Measurements from ENCODE around the gene RIPK3. TPM values are rescaled to one million over a fixed set of nuclear protein-coding genes. Genes with fewer than 3 reads are reported as not detected.

The RIPK3 gene
- total RNA-seq, 2 experiments from 2014 or later: 11.0 to 11.8 TPM

DNA sequence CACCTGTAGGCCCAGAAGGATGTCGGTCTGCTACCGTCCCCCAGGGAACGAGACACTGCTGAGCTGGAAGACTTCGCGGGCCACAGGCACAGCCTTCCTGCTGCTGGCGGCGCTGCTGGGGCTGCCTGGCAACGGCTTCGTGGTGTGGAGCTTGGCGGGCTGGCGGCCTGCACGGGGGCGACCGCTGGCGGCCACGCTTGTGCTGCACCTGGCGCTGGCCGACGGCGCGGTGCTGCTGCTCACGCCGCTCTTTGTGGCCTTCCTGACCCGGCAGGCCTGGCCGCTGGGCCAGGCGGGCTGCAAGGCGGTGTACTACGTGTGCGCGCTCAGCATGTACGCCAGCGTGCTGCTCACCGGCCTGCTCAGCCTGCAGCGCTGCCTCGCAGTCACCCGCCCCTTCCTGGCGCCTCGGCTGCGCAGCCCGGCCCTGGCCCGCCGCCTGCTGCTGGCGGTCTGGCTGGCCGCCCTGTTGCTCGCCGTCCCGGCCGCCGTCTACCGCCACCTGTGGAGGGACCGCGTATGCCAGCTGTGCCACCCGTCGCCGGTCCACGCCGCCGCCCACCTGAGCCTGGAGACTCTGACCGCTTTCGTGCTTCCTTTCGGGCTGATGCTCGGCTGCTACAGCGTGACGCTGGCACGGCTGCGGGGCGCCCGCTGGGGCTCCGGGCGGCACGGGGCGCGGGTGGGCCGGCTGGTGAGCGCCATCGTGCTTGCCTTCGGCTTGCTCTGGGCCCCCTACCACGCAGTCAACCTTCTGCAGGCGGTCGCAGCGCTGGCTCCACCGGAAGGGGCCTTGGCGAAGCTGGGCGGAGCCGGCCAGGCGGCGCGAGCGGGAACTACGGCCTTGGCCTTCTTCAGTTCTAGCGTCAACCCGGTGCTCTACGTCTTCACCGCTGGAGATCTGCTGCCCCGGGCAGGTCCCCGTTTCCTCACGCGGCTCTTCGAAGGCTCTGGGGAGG, 28.9 kb downstream of the RIPK3 start, which contains the start of gene LTB4R:
Gene LTB4R (plus strand): TSS at position 857 of the 959 bp plus-strand sequence. CDS start 4,150 bp downstream, outside the sequence.
- Mint-ChIP-seq H3K4me1 (ENCODE audit: low read depth) (peaks cover 69% of the 10 kb centered on the region), H3K4me3 (peak within 1 kb of the TSS; percentile 79), H3K27me3 (no peaks in the 10 kb centered on the region), H3K27ac (peak within 1 kb of the TSS; percentile 84), H3K36me3 (peaks cover 26% of the 10 kb centered on the region), H3K9me3 (no peaks in the 10 kb centered on the region)
- peak; percentile 81 for DNase-seq
- intact Hi-C loops (cut with micrococcal nuclease): loop anchor here (1.0 to 5.0 kb wide), 5 partner anchors 22 to 259 kb away; partner anchors contain the start of genes CARMIL3, RABGGTA and TINF2
- ChIA-PET POLR2A (interaction anchor here (0.6 to 4.6 kb wide), 12 partner anchors 11 to 230 kb away, joined by 3 to 17 read pairs (median 4); partner anchors contain the start of genes CBLN3, DHRS1, KHNYN and NOP9), CTCF (interaction anchor here (0.8 to 9.9 kb wide), 21 partner anchors 8 to 150 kb away, joined by 3 to 235 read pairs (median 6); partner anchors contain the start of genes ADCY4, CBLN3, CHMP4A and DHRS1)

DNA sequence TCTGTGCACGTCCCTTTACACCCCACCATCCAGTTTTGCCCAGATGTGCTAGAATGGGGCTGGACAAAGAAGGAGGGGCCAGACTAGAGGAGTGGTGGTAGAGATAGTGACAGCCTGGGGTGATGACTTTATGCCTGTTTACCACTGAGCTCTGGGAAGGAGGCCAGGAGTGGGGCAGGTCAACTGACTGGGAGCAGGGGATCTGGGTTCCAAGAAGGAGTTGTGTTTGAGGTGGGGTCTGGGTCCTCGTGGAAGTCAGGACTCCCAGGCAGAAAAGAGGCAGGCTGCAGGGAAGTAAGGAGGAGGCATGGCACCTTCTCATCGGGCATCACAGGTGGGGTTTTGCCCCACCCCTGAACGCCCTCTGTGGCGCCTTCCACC, 29.5 kb downstream of the RIPK3 start:
- H3K27ac Mint-ChIP-seq: peak overlapping the region; percentile 72
- H3K4me3 Mint-ChIP-seq: peak overlapping the region; percentile 79
- no peaks in the 10 kb centered on the region for H3K9me3 Mint-ChIP-seq
- ChIA-PET POLR2A (interaction anchor here (0.6 to 4.6 kb wide), 9 partner anchors 10 to 230 kb away, joined by 3 to 17 read pairs (median 3); partner anchors contain the start of genes DHRS1, MDP1, NOP9 and PSME2), CTCF (interaction anchor here (0.8 to 9.9 kb wide), 19 partner anchors 11 to 252 kb away, joined by 3 to 235 read pairs (median 6); partner anchors contain the start of genes ADCY4, CBLN3, CHMP4A and DHRS1)
- H3K27me3 Mint-ChIP-seq: no peaks in the 10 kb centered on the region
- H3K36me3 Mint-ChIP-seq: peaks cover 32% of the 10 kb centered on the region
- H3K4me1 Mint-ChIP-seq (ENCODE audit: low read depth): peaks cover 64% of the 10 kb centered on the region
- intact Hi-C loops (cut with micrococcal nuclease): loop anchor here (1.0 to 5.0 kb wide), 4 partner anchors 23 to 258 kb away; partner anchors contain the start of genes CARMIL3 and TINF2
- DNase-seq: no peak

DNA sequence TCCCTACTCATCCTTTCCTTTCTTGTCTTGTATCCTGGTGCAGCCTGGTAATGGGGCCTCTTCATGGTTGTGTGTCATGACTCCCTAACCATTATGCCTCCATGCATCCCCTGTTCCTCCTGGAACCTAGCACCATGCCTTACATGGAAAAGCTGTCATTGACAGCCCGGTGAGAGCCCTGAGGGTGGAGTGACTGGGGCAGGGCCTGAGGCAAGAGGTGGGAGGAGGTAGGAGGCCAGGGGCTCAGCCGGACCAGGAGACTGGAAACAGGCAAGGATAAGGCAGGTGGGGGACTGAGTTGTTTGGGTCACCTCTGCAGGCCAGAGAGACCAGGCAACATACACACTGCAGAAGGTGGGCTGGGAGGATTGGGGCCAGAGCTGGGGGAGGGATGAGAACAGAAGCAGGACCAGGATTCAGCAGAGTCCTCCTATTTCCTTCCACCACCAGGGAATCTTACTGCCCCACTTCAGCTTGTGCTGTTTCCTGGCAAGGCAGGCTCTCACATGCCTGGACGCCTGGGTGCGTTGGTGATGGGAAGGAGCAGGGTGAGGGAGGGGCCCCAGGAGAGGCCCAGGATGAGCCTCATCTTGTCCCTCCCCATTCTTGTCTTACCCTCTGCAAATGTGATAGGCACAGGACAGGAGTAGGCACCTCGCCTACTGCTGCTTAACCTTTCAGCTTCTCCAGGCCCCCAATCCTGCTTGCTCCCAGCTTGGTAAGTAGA, 30.1 kb downstream of the RIPK3 start, which contains the start of gene LTB4R2:
Gene LTB4R2 (plus strand): TSS at position 603 of the 727 bp plus-strand sequence. CDS start 525 bp downstream, outside the sequence.
- no peaks in the 10 kb centered on the region for H3K9me3 Mint-ChIP-seq
- peaks cover 61% of the 10 kb centered on the region for H3K4me1 Mint-ChIP-seq (ENCODE audit: low read depth)
- CTCF ChIA-PET: interaction anchor here (0.8 to 9.9 kb wide), 19 partner anchors 11 to 251 kb away, joined by 3 to 235 read pairs (median 6); partner anchors contain the start of genes ADCY4, CBLN3, CHMP4A and DHRS1
- H3K27me3 Mint-ChIP-seq: no peaks in the 10 kb centered on the region
- peak within 1 kb of the TSS; percentile 79 for H3K4me3 Mint-ChIP-seq
- peak within 1 kb of the TSS; percentile 84 for H3K27ac Mint-ChIP-seq
- peaks cover 37% of the 10 kb centered on the region for H3K36me3 Mint-ChIP-seq
- POLR2A ChIA-PET: interaction anchor here (0.6 to 4.6 kb wide), 8 partner anchors 9 to 229 kb away, joined by 3 to 17 read pairs (median 3); partner anchors contain the start of genes DHRS1, MDP1, NOP9 and PSME2
- intact Hi-C loops (cut with micrococcal nuclease): loop anchor here (1.0 to 5.0 kb wide), 4 partner anchors 23 to 257 kb away; partner anchors contain the start of genes CARMIL3 and TINF2
- DNase-seq: no peak

- H3K4me3 Mint-ChIP-seq: no peak overlapping the region
- H3K27me3 Mint-ChIP-seq: no peaks in the 10 kb centered on the region
- no peak for DNase-seq
- ChIA-PET POLR2A (interaction anchor here (0.7 to 4.6 kb wide), 10 partner anchors 9 to 194 kb away, joined by 3 to 17 read pairs (median 4); partner anchors contain the start of genes DCAF11, DHRS1, IPO4 and MDP1), CTCF (interaction anchor here (0.7 to 9.9 kb wide), 44 partner anchors 9 to 250 kb away, joined by 3 to 235 read pairs (median 6); partner anchors contain the start of genes ADCY4, CBLN3, CHMP4A and DCAF11)
- no peaks in the 10 kb centered on the region for H3K9me3 Mint-ChIP-seq
- H3K36me3 Mint-ChIP-seq: peaks cover 40% of the 10 kb centered on the region
- H3K27ac Mint-ChIP-seq: peak overlapping the region; percentile 8
- H3K4me1 Mint-ChIP-seq (ENCODE audit: low read depth): peaks cover 49% of the 10 kb centered on the region
- intact Hi-C loops (cut with micrococcal nuclease): loop anchor here (1.0 kb wide), 1 partner anchor 9 kb away; the partner anchor contains the start of genes DHRS1 and NOP9
These were observed 31.3 kb downstream of the RIPK3 start for GRCh38 chr14:24308342-24309124.

DNA sequence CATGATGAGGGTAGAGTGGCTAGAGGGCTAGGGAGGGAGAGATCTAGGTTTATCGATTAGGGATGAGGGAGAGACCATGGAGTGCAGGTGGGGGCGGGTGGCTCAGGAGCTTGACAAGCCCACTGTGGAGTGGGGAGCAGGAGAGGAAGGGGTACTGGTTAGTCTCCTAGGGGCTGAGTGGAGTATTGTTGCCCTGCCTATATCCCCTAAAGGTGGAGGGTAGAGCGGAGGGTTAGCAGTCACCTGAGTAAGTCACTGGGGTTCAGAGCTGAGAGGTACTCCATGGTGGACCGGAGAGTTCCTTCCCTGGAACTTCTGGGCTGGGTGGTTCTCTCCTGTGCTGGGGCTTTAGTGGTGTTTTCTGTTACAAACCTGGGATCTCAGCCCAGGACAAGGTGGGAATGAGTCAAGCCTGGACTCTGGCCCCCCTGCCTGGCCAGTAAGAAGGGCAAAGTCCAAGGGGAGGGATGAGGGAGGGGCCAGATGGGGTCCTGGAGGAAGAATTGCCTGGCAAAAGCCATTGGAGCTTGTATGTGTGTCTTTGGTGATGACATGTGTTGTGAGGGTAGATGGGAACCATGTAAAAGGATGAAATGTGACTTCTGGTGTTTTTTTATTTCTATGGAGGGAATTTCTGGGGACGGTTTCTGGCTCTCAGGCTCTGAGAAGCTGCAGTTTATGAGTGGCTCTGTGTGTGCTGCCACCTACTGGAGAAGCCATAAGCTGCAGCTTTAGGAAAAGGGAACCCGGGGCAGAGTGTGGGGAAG, 32.0 kb downstream of the RIPK3 start, which contains the start of gene CIDEB:
Gene CIDEB (minus strand): TSS at position 403 of the 767 bp plus-strand sequence. CDS start 119 bp downstream, at position 284.
- Mint-ChIP-seq H3K4me3 (no peak within 1 kb of the TSS), H3K36me3 (peaks cover 42% of the 10 kb centered on the region), H3K27me3 (no peaks in the 10 kb centered on the region), H3K9me3 (no peaks in the 10 kb centered on the region), H3K4me1 (ENCODE audit: low read depth) (peaks cover 41% of the 10 kb centered on the region), H3K27ac (peak within 1 kb of the TSS; percentile 8)
- CTCF ChIA-PET: interaction anchor here (0.7 to 9.9 kb wide), 44 partner anchors 9 to 1229 kb away, joined by 3 to 235 read pairs (median 6); partner anchors contain the start of genes ADCY4, CBLN3, CHMP4A and DCAF11
- POLR2A ChIA-PET: interaction anchor here (0.7 to 4.6 kb wide), 11 partner anchors 8 to 193 kb away, joined by 3 to 17 read pairs (median 4); partner anchors contain the start of genes DCAF11, DHRS1, IPO4 and MDP1
- intact Hi-C loops (cut with micrococcal nuclease): loop anchor here (1.0 kb wide), 1 partner anchor 8 kb away; the partner anchor contains the start of genes DHRS1 and NOP9
- DNase-seq: peak; percentile 75

- Mint-ChIP-seq H3K4me3 (no peak overlapping the region), H3K9me3 (no peaks in the 10 kb centered on the region), H3K4me1 (ENCODE audit: low read depth) (peaks cover 37% of the 10 kb centered on the region), H3K36me3 (peaks cover 44% of the 10 kb centered on the region), H3K27ac (no peak overlapping the region), H3K27me3 (no peaks in the 10 kb centered on the region)
- intact Hi-C loops (cut with micrococcal nuclease): no loop called here
- ChIA-PET CTCF (interaction anchor here (0.7 to 9.9 kb wide), 24 partner anchors 8 to 1229 kb away, joined by 3 to 235 read pairs (median 10); partner anchors contain the start of genes ADCY4, CBLN3, CHMP4A and DHRS1), POLR2A (interaction anchor here (1.3 to 4.6 kb wide), 4 partner anchors 7 to 193 kb away, joined by 3 to 17 read pairs (median 6); partner anchors contain the start of genes DCAF11, DHRS1, NOP9 and NRL)
- no peak for DNase-seq
These were observed 32.6 kb downstream of the RIPK3 start for GRCh38 chr14:24307156-24307574.

- Mint-ChIP-seq H3K27me3 (no peaks in the 10 kb centered on the region), H3K4me3 (no peak overlapping the region)
- intact Hi-C loops (cut with micrococcal nuclease): no loop called here
These were observed 35.8 kb downstream of the RIPK3 start for GRCh38 chr14:24304019-24304387.

DNA sequence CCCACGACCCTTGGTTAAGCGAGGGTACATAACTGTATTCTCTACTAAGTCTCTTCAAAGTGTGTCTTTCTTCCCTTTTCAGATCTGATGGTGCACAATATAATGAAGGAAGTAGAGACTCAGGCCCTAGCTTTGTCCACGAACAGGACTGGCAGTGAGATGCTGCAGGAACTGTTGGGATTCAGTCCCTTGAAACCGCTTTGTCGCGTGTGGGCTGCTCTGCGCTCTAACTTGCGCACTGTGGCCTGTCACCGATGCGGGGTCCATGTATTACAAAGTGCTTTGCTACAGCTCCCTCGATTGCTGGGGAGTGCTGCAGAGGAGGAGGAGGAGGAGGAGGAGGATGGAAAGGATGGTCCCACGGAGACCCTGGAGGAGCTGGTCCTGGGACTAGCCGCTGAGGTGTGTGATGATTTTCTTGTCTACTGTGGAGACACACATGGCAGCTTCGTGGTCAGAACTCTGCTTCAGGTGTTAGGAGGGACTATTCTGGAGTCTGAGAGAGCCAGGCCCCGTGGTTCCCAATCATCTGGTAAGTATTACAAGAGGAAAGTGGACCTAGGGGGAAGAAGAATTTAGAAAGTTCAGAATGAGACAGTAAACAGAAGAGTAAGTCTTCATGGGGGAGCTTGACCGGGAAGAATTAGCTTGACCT, 39.3 kb downstream of the RIPK3 start:
- H3K9me3 Mint-ChIP-seq: no peaks in the 10 kb centered on the region
- DNase-seq: no peak
- ChIA-PET POLR2A (interaction anchor here (0.5 to 5.5 kb wide), 14 partner anchors 8 to 1261 kb away, joined by 3 to 53 read pairs (median 5); partner anchors contain the start of genes CHMP4A, CIDEB, LTB4R2 and RABGGTA), CTCF (interaction anchor here (0.9 to 7.3 kb wide), 13 partner anchors 9 to 133 kb away, joined by 3 to 224 read pairs (median 12); partner anchors contain the start of genes CIDEB, LTB4R, LTB4R2 and MDP1)
- peaks cover 37% of the 10 kb centered on the region for H3K36me3 Mint-ChIP-seq
- peaks cover 50% of the 10 kb centered on the region for H3K4me1 Mint-ChIP-seq (ENCODE audit: low read depth)
- intact Hi-C loops (cut with micrococcal nuclease): no loop called here
- H3K27ac Mint-ChIP-seq: peak overlapping the region; percentile 84
- peak overlapping the region; percentile 90 for H3K4me3 Mint-ChIP-seq
- no peaks in the 10 kb centered on the region for H3K27me3 Mint-ChIP-seq

More at GRCh38 chr14:24304019-24304387, 35.8 kb downstream of the RIPK3 start:
- H3K36me3 Mint-ChIP-seq: peaks cover 51% of the 10 kb centered on the region
- H3K27ac Mint-ChIP-seq: no peak overlapping the region
- no peak for DNase-seq
- no peaks in the 10 kb centered on the region for H3K9me3 Mint-ChIP-seq
- POLR2A ChIA-PET: no interaction called here
- H3K4me1 Mint-ChIP-seq (ENCODE audit: low read depth): peaks cover 39% of the 10 kb centered on the region
- CTCF ChIA-PET: interaction anchor here (0.9 kb wide), 1 partner anchor 62 kb away, joined by 4 read pairs; the partner anchor contains the start of gene TINF2
